D721Med (cell line): ENCODE results near the gene PDZD4.
"Not testable (repeated sequence)": the region's sequence is repeated elsewhere in the genome, so short reads cannot be mapped to it uniquely, and the experiment has no call there.

Experiments used
- DNase-seq: peaks from one replicate; pipeline ENCODE4 v3.0.0; 2011; ENCODE audit warnings: low spot score; ENCODE audit not compliant: insufficient read length
- FAIRE-seq: peaks from 2 replicates; lab custom pipeline; 2011; peaks lifted over from hg19 to GRCh38; lab: Jason Lieb, UNC
- CTCF ChIP-seq: IDR thresholded peaks from 2 replicates; pipeline ENCODE4 v1.5.1; 2012; ENCODE audit warnings: mild to moderate bottlenecking, control low read depth; ENCODE audit not compliant: insufficient read depth; ENCODE audit errors: missing control alignments

PDZD4 gene

GRCh38 chrX:153827016-153827415 is 3.3 kb downstream of the PDZD4 start:
- no peak for TF ChIP-seq CTCF
- FAIRE-seq (no peak), DNase-seq (no peak)

DNA sequence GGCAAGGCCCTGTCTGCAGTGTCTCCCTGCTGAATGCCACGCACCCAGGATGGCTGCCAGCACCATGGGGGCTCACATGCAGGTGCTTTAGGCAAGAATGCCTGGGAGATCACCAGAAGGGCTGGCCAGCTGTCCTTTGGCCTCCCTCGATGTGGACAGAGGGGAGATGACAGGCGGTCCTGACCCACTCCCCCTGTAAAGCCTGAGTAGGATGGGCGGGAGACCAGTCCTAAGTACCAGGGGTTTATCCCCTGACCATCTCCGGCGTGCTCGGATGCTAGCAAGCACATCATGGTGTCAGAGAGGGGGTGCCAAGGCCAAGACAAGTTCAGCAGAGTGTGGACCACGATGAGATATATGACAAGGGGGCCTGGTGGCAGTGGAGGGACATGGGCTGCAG is 5.3 kb downstream of the PDZD4 start:
- DNase-seq (no peak), FAIRE-seq (no peak)
- no peak for TF ChIP-seq CTCF

DNA sequence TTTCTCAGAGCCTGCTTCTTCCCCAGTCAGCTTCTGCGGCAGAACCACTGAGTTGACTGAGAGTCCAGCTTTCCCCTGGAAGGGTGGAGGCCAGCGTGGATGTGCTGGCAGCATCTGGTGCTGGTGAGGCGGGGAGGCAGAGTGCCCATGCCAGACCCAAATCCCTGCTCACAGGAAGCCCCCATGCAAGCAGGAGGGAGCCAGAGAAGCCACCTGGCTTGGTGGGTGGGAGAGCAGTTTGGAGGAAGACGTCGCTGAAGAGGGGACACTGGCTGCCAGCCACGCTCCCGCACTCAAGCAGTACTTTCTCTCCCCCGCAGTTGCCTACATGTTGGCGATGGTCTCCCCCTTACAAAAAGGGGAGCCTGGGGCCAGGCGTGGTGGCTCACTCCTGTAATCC is 6.0 kb downstream of the PDZD4 start:
- TF ChIP-seq CTCF: no peak
- no peak for FAIRE-seq
- DNase-seq: no peak

DNA sequence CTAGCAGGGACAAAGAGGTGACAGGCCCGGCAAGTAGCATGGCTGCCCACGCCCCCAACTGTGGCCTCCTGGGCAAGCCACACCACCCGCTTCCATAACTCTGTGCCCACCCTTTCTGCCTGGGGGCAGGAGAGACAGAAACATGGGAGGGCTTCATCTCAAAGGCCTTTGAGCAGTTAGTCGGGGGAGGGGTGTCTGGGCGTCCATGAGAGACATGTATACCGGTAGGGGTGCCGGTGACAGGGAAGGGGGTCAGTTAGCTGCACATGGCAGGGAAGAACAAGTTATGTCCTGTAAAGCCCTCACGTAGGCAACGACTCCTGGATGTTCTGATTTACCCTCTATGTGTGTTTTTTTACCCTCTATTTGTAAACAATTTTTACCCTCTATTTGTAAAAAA is 9.3 kb downstream of the PDZD4 start:
- DNase-seq: no peak
- no peak for FAIRE-seq
- TF ChIP-seq CTCF: no peak

DNA sequence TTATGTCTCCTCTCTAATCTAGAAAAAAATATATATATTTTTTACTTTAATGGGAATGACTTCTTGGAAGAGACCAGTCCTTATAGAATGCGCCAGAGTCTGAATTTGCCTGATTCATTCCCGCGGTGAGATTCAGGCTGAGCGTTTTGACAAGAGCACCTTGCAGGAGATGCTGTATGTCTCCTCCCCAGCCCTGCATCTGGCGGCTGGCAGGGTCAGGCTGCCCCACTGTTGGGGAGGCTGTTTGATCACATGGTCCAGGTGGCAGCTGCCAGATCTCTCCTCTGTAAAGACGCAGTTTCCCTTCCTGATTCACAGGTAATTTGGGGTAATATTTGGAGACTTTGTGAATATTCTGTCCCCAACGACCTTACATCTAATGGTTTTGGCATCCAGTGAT is 9.7 kb downstream of the PDZD4 start:
- DNase-seq (no peak), FAIRE-seq (no peak)
- no peak for TF ChIP-seq CTCF

- no peak for DNase-seq
- FAIRE-seq: no peak
- TF ChIP-seq CTCF: no peak
Measured at GRCh38 chrX:153819384-153820040, 10.8 kb downstream of the PDZD4 start.

DNA sequence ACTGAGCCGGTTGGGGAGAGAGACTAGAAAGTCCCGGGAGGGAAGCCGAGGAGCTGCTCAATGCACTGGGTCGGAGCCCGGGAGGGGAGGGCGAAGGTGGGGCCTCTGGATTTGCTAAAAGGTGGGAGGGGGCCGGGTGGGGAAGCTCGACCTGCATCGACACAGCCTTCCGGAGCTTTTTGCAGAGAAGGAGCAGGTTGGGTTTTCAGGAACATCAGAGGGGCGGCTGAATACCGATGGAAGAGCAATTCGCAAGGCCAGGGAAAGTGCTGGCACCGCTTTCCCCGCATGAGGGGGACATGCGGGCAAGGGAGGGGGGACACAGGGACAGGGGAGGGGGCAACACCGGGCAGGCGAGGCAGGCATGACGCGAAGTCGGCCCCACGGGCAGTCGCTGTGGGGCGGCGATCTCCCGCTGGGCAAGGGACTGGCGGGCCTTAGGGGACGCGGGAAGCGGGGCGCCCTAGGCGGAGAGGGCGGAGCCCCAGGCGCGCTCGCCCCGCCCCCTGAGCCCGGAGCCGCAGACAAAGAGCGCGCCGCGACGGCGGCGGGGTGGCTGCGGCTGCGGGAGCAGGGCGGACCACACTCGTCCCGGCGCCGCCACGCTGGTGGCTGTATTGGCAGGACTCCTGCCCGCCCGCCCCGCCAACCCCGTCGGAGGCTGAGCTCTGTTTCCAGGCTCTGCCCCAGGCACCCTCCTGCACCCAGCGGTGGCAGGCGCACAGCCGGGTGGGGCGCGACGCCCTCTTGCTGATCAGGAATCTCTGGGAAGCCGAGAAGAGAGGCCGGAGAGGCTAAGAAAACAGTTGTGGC is 11.6 kb downstream of the PDZD4 start:
- DNase-seq (peak; percentile 78), FAIRE-seq (no peak)
- TF ChIP-seq CTCF: no peak

GRCh38 chrX:153818064-153818463 is 12.3 kb downstream of the PDZD4 start:
- not testable (repeated sequence) for FAIRE-seq, DNase-seq
